Measurements from ENCODE around the gene CALM1.

The CALM1 gene

GRCh38 chr14:90396341-90397339, at the start of gene CALM1:
Gene CALM1 (plus strand): TSS chr14:90397029. CDS start chr14:90397231, 202 bp downstream.
- peak; percentile 95 for DNase-seq (ENCODE audit: low spot score)

GRCh38 chr14:90348270-90348669, 48.6 kb upstream of the CALM1 start:
- no peak for DNase-seq (ENCODE audit: low spot score)

GRCh38 chr14:90349739-90350138, 47.1 kb upstream of the CALM1 start:
- no peak for DNase-seq (ENCODE audit: low spot score)

GRCh38 chr14:90354551-90355298, 42.1 kb upstream of the CALM1 start:
- peak; percentile 21 for DNase-seq (ENCODE audit: low spot score)

- DNase-seq (ENCODE audit: low spot score): no peak
These were observed 41.0 kb upstream of the CALM1 start for GRCh38 chr14:90355540-90356518.

GRCh38 chr14:90356925-90357324, 39.9 kb upstream of the CALM1 start:
- no peak for DNase-seq (ENCODE audit: low spot score)

- no peak for DNase-seq (ENCODE audit: low spot score)
These were observed 38.5 kb upstream of the CALM1 start for GRCh38 chr14:90358359-90358758.

- DNase-seq (ENCODE audit: low spot score): no peak
These were observed 34.8 kb upstream of the CALM1 start for GRCh38 chr14:90361865-90362557.

- DNase-seq (ENCODE audit: low spot score): no peak
These were observed 34.3 kb upstream of the CALM1 start for GRCh38 chr14:90362558-90362896.

GRCh38 chr14:90368946-90369721, 27.7 kb upstream of the CALM1 start:
- DNase-seq (ENCODE audit: low spot score): peak; percentile 64

- DNase-seq (ENCODE audit: low spot score): no peak
These were observed 22.9 kb upstream of the CALM1 start for GRCh38 chr14:90373887-90374286.

- DNase-seq (ENCODE audit: low spot score): no peak
These were observed 22.0 kb upstream of the CALM1 start for GRCh38 chr14:90374813-90375212.

GRCh38 chr14:90375934-90376333, 20.9 kb upstream of the CALM1 start:
- no peak for DNase-seq (ENCODE audit: low spot score)

GRCh38 chr14:90378249-90378648, 18.6 kb upstream of the CALM1 start:
- DNase-seq (ENCODE audit: low spot score): no peak

- DNase-seq (ENCODE audit: low spot score): no peak
These were observed 17.7 kb upstream of the CALM1 start for GRCh38 chr14:90379106-90379505.

- no peak for DNase-seq (ENCODE audit: low spot score)
These were observed 15.6 kb upstream of the CALM1 start for GRCh38 chr14:90381011-90381786.

- no peak for DNase-seq (ENCODE audit: low spot score)
These were observed 14.8 kb upstream of the CALM1 start for GRCh38 chr14:90381999-90382451.

GRCh38 chr14:90382491-90383125, 14.2 kb upstream of the CALM1 start:
- DNase-seq (ENCODE audit: low spot score): peak; percentile 70

- peak; percentile 99 for DNase-seq (ENCODE audit: low spot score)
These were observed 13.6 kb upstream of the CALM1 start for GRCh38 chr14:90383126-90383730.
